Fibroblast of lung (primary cell): ENCODE results near the gene CLDN34. TPM values are rescaled to one million over a fixed set of nuclear protein-coding genes. Genes with fewer than 3 reads are reported as not detected.

Source experiments
- DNase-seq, 2 donors: peaks; one replicate each; pipeline versions ENCODE4 v3.0.0 to v3.0.0-alpha.2; 2010; ENCODE audit warnings: low read depth in 2 of 2
- H2AFZ ChIP-seq: 2 replicates; pipeline ENCODE4 v1.5.1; 2012; ENCODE audit warnings: low read length, control low read depth, inconsistent platforms
- H3K27ac ChIP-seq: 2 replicates; pipeline ENCODE4 v1.5.1; 2011; ENCODE audit warnings: low read length, control low read depth; ENCODE audit not compliant: insufficient read depth
- H3K27me3 ChIP-seq: 2 replicates; pipeline ENCODE4 v1.5.1; 2011; ENCODE audit warnings: mild to moderate bottlenecking, low read length; ENCODE audit not compliant: control insufficient read depth, insufficient read depth
- H3K36me3 ChIP-seq: 2 replicates; pipeline ENCODE4 v1.5.1; 2011; ENCODE audit warnings: low read length; ENCODE audit not compliant: control insufficient read depth, insufficient read depth
- H3K4me1 ChIP-seq: 2 replicates; pipeline ENCODE4 v1.5.1; 2011; ENCODE audit warnings: low read length; ENCODE audit not compliant: control insufficient read depth, insufficient read depth; ENCODE audit errors: extremely low read depth
- H3K4me2 ChIP-seq: 2 replicates; pipeline ENCODE4 v1.5.1; 2011; ENCODE audit warnings: low read length, control low read depth; ENCODE audit not compliant: insufficient read depth; ENCODE audit errors: extremely low read depth
- H3K4me3 ChIP-seq, 4 experiments: fragments of 200-600 bp in 1 of 4; sonication (generic) in 1 of 4; replicated peaks in 1 of 4; 2 replicates each; pipeline ENCODE4 v1.5.1; 2011 to 2016; ENCODE audit warnings: low read length in 4 of 4, low read depth in 3 of 4, mild to moderate bottlenecking in 3 of 4, control low read depth in 2 of 4, inconsistent platforms in 1 of 4, mixed read lengths in 1 of 4; ENCODE audit not compliant: insufficient read depth in 1 of 4; ENCODE audit errors: control extremely low read depth in 1 of 4
- H3K79me2 ChIP-seq: 2 replicates; pipeline ENCODE4 v1.5.1; 2012; ENCODE audit warnings: mild to moderate bottlenecking, low read length, inconsistent platforms; ENCODE audit not compliant: control insufficient read depth, insufficient read depth
- H3K9ac ChIP-seq: 2 replicates; pipeline ENCODE4 v1.5.1; 2011; ENCODE audit warnings: mild to moderate bottlenecking, low read length, control low read depth; ENCODE audit not compliant: insufficient read depth
- H3K9me3 ChIP-seq: 2 replicates; pipeline ENCODE4 v1.5.1; 2012; ENCODE audit warnings: low read depth, low read length; ENCODE audit not compliant: control insufficient read depth, insufficient read depth
- H4K20me1 ChIP-seq: 2 replicates; pipeline ENCODE4 v1.5.1; 2011; ENCODE audit warnings: low read length; ENCODE audit not compliant: control insufficient read depth, insufficient read depth; ENCODE audit errors: extremely low read depth
- CTCF ChIP-seq, 2 donors: IDR thresholded peaks in 1 of 2; conservative IDR thresholded peaks in 1 of 2; 1 replicate in 1 of 2; 2 replicates in 1 of 2; pipeline ENCODE4 v1.5.1; 2011 to 2012; ENCODE audit warnings: low read length in 2 of 2, control low read depth in 1 of 2, inconsistent platforms in 1 of 2, low read depth in 1 of 2, mild to moderate bottlenecking in 1 of 2
- EZH2 ChIP-seq: IDR thresholded peaks from 2 replicates; pipeline ENCODE4 v1.5.1; 2012; ENCODE audit warnings: low read length, control low read depth, mild to moderate bottlenecking; ENCODE audit errors: missing control alignments
- polyA minus RNA-seq: library from RNA; depleted of rRNA, polyadenylated mRNA; stranded (reverse); fragments of >200 nt; gene quantifications from 2 replicates; pipeline ENCODE4 v1.2.3, GENCODE V29; 2011; ENCODE audit warnings: low replicate concordance
- polyA plus RNA-seq, 2 donors: library from polyadenylated mRNA; depleted of rRNA in 1 of 2; stranded (reverse) in 1 of 2; unstranded in 1 of 2; fragments of >200 nt; gene quantifications; 2 replicates each; pipeline ENCODE4 v1.2.1, GENCODE V29; 2011 to 2012; ENCODE audit warnings: missing spikeins in 1 of 2
- total RNA-seq: library from RNA; depleted of rRNA; stranded (reverse); fragments of >200 nt; gene quantifications from 2 replicates; pipeline ENCODE4 v1.2.1, GENCODE V29; 2014

CLDN34 gene
- not detected in 2 replicates for total RNA-seq
- not detected in 2 replicates for polyA plus RNA-seq
- 0.14 TPM in 1 of 2 replicates, not detected in the other for polyA plus RNA-seq (2012)
- polyA minus RNA-seq, result not detected in 2 replicates

GRCh38 chrX:9966775-9967408 is at the start of gene CLDN34:
CLDN34 (plus strand) TSS chrX:9967358; CDS start chrX:9967358, 0 bp downstream.
- Histone ChIP-seq H3K27me3 (no peaks in the 10 kb centered on the region), H3K27ac (no peak within 1 kb of the TSS), H4K20me1 (no peaks in the 10 kb centered on the region), H3K36me3 (no peaks in the 10 kb centered on the region), H3K79me2 (no peaks in the 10 kb centered on the region), H3K9me3 (no peaks in the 10 kb centered on the region), H3K9ac (no peak within 1 kb of the TSS), H3K4me2 (no peak within 1 kb of the TSS), H2AFZ (no peak within 1 kb of the TSS), H3K4me3 (no peak within 1 kb of the TSS), H3K4me1 (no peaks in the 10 kb centered on the region)
- TF ChIP-seq CTCF (conservative IDR thresholded peaks at IDR 0.05 in 1 of 2, IDR thresholded peaks at IDR 0.05 in 1 of 2; ENCODE audit: low read depth in 1 of 2, low read length in 2 of 2) (no peak), EZH2 (no peak)
- no peak for DNase-seq

- no peaks in the 10 kb centered on the region for H3K27me3 ChIP-seq
- H3K27ac ChIP-seq, result no peak overlapping the region
- H3K79me2 ChIP-seq, result no peaks in the 10 kb centered on the region
- no peak overlapping the region for H2AFZ ChIP-seq
- no peak overlapping the region for H3K4me2 ChIP-seq
- no peak for TF ChIP-seq EZH2
- no peak for TF ChIP-seq CTCF (conservative IDR thresholded peaks at IDR 0.05 in 1 of 2, IDR thresholded peaks at IDR 0.05 in 1 of 2; ENCODE audit: low read depth in 1 of 2, low read length in 2 of 2)
- no peak overlapping the region for H3K4me3 ChIP-seq
- no peaks in the 10 kb centered on the region for H3K36me3 ChIP-seq
- no peaks in the 10 kb centered on the region for H4K20me1 ChIP-seq
- no peaks in the 10 kb centered on the region for H3K4me1 ChIP-seq
- H3K9me3 ChIP-seq, result no peaks in the 10 kb centered on the region
- DNase-seq, result no peak
- H3K9ac ChIP-seq, result no peak overlapping the region
Measured at GRCh38 chrX:9917861-9918260, 49.3 kb upstream of the CLDN34 start.

GRCh38 chrX:9919632-9920172 is 47.5 kb upstream of the CLDN34 start:
- Histone ChIP-seq H4K20me1 (no peaks in the 10 kb centered on the region), H3K4me2 (no peak overlapping the region), H3K4me1 (no peaks in the 10 kb centered on the region), H3K9ac (no peak overlapping the region), H3K79me2 (no peaks in the 10 kb centered on the region), H2AFZ (no peak overlapping the region), H3K4me3 (no peak overlapping the region), H3K36me3 (no peaks in the 10 kb centered on the region), H3K9me3 (no peaks in the 10 kb centered on the region), H3K27me3 (no peaks in the 10 kb centered on the region), H3K27ac (no peak overlapping the region)
- no peak for DNase-seq
- TF ChIP-seq CTCF (conservative IDR thresholded peaks at IDR 0.05 in 1 of 2, IDR thresholded peaks at IDR 0.05 in 1 of 2; ENCODE audit: low read depth in 1 of 2, low read length in 2 of 2), result no peak
- no peak for TF ChIP-seq EZH2
